GM19099 (cell line): ENCODE measurements around the gene NAALADL1.

Source experiments
- POLR2A ChIP-seq: IDR thresholded peaks from 3 replicates; pipeline ENCODE4 v1.6.1; 2011; ENCODE audit warnings: low read depth; ENCODE audit not compliant: insufficient read length; ENCODE audit errors: extremely low read depth

Gene NAALADL1

GRCh38 chr11:65066805-65067291 lies 8.5 kb upstream of the NAALADL1 start:
- no peak for TF ChIP-seq POLR2A

GRCh38 chr11:65066315-65066714 lies 8.0 kb upstream of the NAALADL1 start:
- TF ChIP-seq POLR2A = no peak

GRCh38 chr11:65065851-65066250 lies 7.5 kb upstream of the NAALADL1 start:
- TF ChIP-seq POLR2A = no peak

- no peak for TF ChIP-seq POLR2A
These were observed 6.5 kb upstream of the NAALADL1 start for GRCh38 chr11:65064847-65065240.

- TF ChIP-seq POLR2A = no peak
These were observed 5.2 kb upstream of the NAALADL1 start for GRCh38 chr11:65063532-65063931.

GRCh38 chr11:65060913-65061408 lies 2.6 kb upstream of the NAALADL1 start:
- no peak for TF ChIP-seq POLR2A

GRCh38 chr11:65059959-65060824 lies 1.8 kb upstream of the NAALADL1 start:
- TF ChIP-seq POLR2A = no peak

- no peak for TF ChIP-seq POLR2A
These were observed 1.2 kb upstream of the NAALADL1 start for GRCh38 chr11:65059523-65059922.

- TF ChIP-seq POLR2A = no peak
These were observed 341 bp downstream of the NAALADL1 start for GRCh38 chr11:65058012-65058411.

- no peak for TF ChIP-seq POLR2A
These were observed 827 bp downstream of the NAALADL1 start for GRCh38 chr11:65057526-65057925.

- TF ChIP-seq POLR2A = no peak
These were observed 1.4 kb downstream of the NAALADL1 start for GRCh38 chr11:65056999-65057398.

GRCh38 chr11:65055538-65055937 lies 2.8 kb downstream of the NAALADL1 start:
- TF ChIP-seq POLR2A = no peak

GRCh38 chr11:65053827-65054508 lies 4.4 kb downstream of the NAALADL1 start:
- no peak for TF ChIP-seq POLR2A

- TF ChIP-seq POLR2A = no peak
These were observed 6.9 kb downstream of the NAALADL1 start for GRCh38 chr11:65051398-65051858.

- TF ChIP-seq POLR2A = peak; percentile 29
These were observed 10.6 kb downstream of the NAALADL1 start for GRCh38 chr11:65047581-65048422.

- no peak for TF ChIP-seq POLR2A
These were observed 12.6 kb downstream of the NAALADL1 start for GRCh38 chr11:65045728-65046127.

- TF ChIP-seq POLR2A = no peak
These were observed 13.3 kb downstream of the NAALADL1 start for GRCh38 chr11:65045061-65045460.
